ENCODE results near the gene GRID2.

Gene GRID2

GRCh38 chr4:93687304-93687703 is 1383.5 kb downstream of the GRID2 start:
- DNase-seq (ENCODE audit: low spot score) = no peak

GRCh38 chr4:93688978-93689377 is 1385.2 kb downstream of the GRID2 start:
- no peak for DNase-seq (ENCODE audit: low spot score)

GRCh38 chr4:93693141-93693540 is 1389.4 kb downstream of the GRID2 start:
- DNase-seq (ENCODE audit: low spot score) = no peak

GRCh38 chr4:93698686-93699085 is 1394.9 kb downstream of the GRID2 start:
- DNase-seq (ENCODE audit: low spot score) = no peak

GRCh38 chr4:93700571-93700970 is 1396.8 kb downstream of the GRID2 start:
- DNase-seq (ENCODE audit: low spot score) = no peak

- no peak for DNase-seq (ENCODE audit: low spot score)
Observed at GRCh38 chr4:93710101-93710846, 1406.5 kb downstream of the GRID2 start.

- no peak for DNase-seq (ENCODE audit: low spot score)
Observed at GRCh38 chr4:93710847-93711430, 1407.2 kb downstream of the GRID2 start.

GRCh38 chr4:93718233-93718632 is 1414.5 kb downstream of the GRID2 start:
- DNase-seq (ENCODE audit: low spot score) = no peak

- no peak for DNase-seq (ENCODE audit: low spot score)
Observed at GRCh38 chr4:93719552-93719951, 1415.8 kb downstream of the GRID2 start.

- no peak for DNase-seq (ENCODE audit: low spot score)
Observed at GRCh38 chr4:93722446-93722845, 1418.7 kb downstream of the GRID2 start.

GRCh38 chr4:93730251-93730650 is 1426.5 kb downstream of the GRID2 start:
- no peak for DNase-seq (ENCODE audit: low spot score)

GRCh38 chr4:93730760-93731159 is 1427.0 kb downstream of the GRID2 start:
- no peak for DNase-seq (ENCODE audit: low spot score)

- DNase-seq (ENCODE audit: low spot score) = no peak
Observed at GRCh38 chr4:93731456-93731855, 1427.7 kb downstream of the GRID2 start.

- no peak for DNase-seq (ENCODE audit: low spot score)
Observed at GRCh38 chr4:93732509-93732908, 1428.7 kb downstream of the GRID2 start.

- DNase-seq (ENCODE audit: low spot score) = no peak
Observed at GRCh38 chr4:93740890-93741289, 1437.1 kb downstream of the GRID2 start.

- DNase-seq (ENCODE audit: low spot score) = no peak
Observed at GRCh38 chr4:93743022-93743421, 1439.3 kb downstream of the GRID2 start.

- no peak for DNase-seq (ENCODE audit: low spot score)
Observed at GRCh38 chr4:93743635-93744034, 1439.9 kb downstream of the GRID2 start.

GRCh38 chr4:93744961-93745360 is 1441.2 kb downstream of the GRID2 start:
- no peak for DNase-seq (ENCODE audit: low spot score)

GRCh38 chr4:93746031-93746430 is 1442.3 kb downstream of the GRID2 start:
- DNase-seq (ENCODE audit: low spot score) = no peak

GRCh38 chr4:93747220-93747619 is 1443.5 kb downstream of the GRID2 start:
- DNase-seq (ENCODE audit: low spot score) = no peak

- DNase-seq (ENCODE audit: low spot score) = no peak
Observed at GRCh38 chr4:93748373-93749291, 1444.9 kb downstream of the GRID2 start.

- DNase-seq (ENCODE audit: low spot score) = no peak
Observed at GRCh38 chr4:93749292-93749761, 1445.6 kb downstream of the GRID2 start.

- DNase-seq (ENCODE audit: low spot score) = no peak
Observed at GRCh38 chr4:93751411-93751810, 1447.6 kb downstream of the GRID2 start.
